ENCODE measurements around the gene VPS35. TPM values are rescaled to one million over a fixed set of nuclear protein-coding genes. Genes with fewer than 3 reads are reported as not detected.
A peak's percentile ranks its signal among the peaks of the same experiment; 100 is the strongest.

Gene VPS35
- total and polyA plus RNA-seq, 3 experiments from 2014 or later, result 69.2 to 89.8 (median 89.0) TPM

DNA sequence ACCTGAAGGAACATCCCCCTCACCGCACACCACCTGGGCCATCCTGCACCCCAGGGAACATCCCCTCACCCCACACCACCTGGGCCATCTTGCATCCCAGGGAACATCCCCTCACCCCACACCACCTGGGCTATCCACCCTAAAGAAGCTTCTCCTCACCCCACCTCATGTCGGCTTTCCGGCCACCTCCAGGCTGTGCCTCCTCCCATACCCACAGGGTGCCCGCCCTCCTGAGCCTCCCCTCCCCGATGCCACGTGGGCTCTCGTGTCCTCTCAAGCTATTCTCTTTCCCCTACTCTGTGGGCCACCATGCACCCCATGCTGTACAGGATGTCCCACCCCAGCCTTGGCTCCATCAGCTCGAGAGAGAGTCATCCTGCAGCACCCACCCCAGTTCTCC, 41.1 kb upstream of the VPS35 start:
- Histone ChIP-seq H3K9me3 (ENCODE audit: low read length) (no peaks in the 10 kb centered on the region), H3K4me3 (ENCODE audit: low read length) (no peak overlapping the region), H3K27ac (ENCODE audit: low read depth, low read length) (no peak overlapping the region), H3K4me1 (ENCODE audit: insufficient read depth, low read length) (no peaks in the 10 kb centered on the region), H3K36me3 (ENCODE audit: insufficient read depth, low read length) (no peaks in the 10 kb centered on the region), H3K27me3 (ENCODE audit: insufficient read depth, low read length, poor library complexity, severe bottlenecking) (no peaks in the 10 kb centered on the region)
- peaks cover 0 to 6% (median 5%) of the 10 kb centered on the region in 5 donors for H3K9me3 Mint-ChIP-seq
- no peaks in the 10 kb centered on the region for H3K4me1 Mint-ChIP-seq
- H3K27me3 Mint-ChIP-seq, result peaks cover 0 to 8% of the 10 kb centered on the region in 2 donors
- H3K27ac Mint-ChIP-seq, result no peak overlapping the region
- DNase-seq, result no peak
- CTCF ChIA-PET, result no interaction called here
- H3K36me3 Mint-ChIP-seq, result peaks cover 0 to 5% (median 0%) of the 10 kb centered on the region in 3 donors
- H3K4me3 Mint-ChIP-seq, result no peak overlapping the region
- POLR2A ChIA-PET, result no interaction called here

DNA sequence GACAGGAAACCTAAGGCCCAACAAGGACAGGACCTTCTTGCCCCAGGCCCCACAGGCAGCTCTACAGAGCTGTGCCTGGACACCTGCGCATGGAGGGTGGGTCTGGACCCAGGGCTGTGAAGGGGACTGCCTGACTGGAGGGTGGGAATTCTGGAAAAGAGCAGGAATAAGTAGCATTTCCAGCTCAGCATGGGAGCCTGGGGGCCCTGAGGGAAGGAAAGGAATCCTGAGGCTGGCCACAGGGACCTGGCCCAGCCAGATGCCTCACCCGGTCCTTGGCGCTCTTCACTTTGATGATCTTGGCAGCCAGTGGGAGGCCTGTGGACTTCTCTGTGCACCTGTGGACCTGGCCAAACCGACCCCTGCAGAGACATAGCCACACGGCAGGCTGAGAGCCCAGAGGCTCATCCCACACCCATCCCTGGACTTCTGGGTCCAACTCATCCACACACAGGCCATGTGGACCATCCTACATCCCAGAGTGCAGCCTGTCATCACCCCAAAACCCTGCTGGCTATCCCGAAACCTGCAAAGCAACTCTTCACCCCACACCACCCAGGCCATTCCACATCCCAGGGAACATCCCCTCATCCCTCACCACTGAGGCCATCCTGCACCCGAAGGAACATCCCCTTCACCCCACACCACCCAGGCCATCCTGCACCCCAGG, 40.5 kb upstream of the VPS35 start:
- no peaks in the 10 kb centered on the region for H3K4me1 Mint-ChIP-seq
- H3K36me3 Mint-ChIP-seq, result peaks cover 0 to 5% (median 0%) of the 10 kb centered on the region in 3 donors
- Histone ChIP-seq H3K27me3 (ENCODE audit: insufficient read depth, low read length, poor library complexity, severe bottlenecking) (no peaks in the 10 kb centered on the region), H3K4me1 (ENCODE audit: insufficient read depth, low read length) (no peaks in the 10 kb centered on the region), H3K4me3 (ENCODE audit: low read length) (no peak overlapping the region), H3K27ac (ENCODE audit: low read depth, low read length) (no peak overlapping the region), H3K9me3 (ENCODE audit: low read length) (no peaks in the 10 kb centered on the region), H3K36me3 (ENCODE audit: insufficient read depth, low read length) (no peaks in the 10 kb centered on the region)
- H3K4me3 Mint-ChIP-seq, result no peak overlapping the region
- H3K27me3 Mint-ChIP-seq, result peaks cover 0 to 8% of the 10 kb centered on the region in 2 donors
- no peak overlapping the region for H3K27ac Mint-ChIP-seq
- H3K9me3 Mint-ChIP-seq, result peaks cover 2 to 8% (median 5%) of the 10 kb centered on the region in 5 donors
- POLR2A ChIA-PET, result no interaction called here
- CTCF ChIA-PET, result no interaction called here
- no peak for DNase-seq

DNA sequence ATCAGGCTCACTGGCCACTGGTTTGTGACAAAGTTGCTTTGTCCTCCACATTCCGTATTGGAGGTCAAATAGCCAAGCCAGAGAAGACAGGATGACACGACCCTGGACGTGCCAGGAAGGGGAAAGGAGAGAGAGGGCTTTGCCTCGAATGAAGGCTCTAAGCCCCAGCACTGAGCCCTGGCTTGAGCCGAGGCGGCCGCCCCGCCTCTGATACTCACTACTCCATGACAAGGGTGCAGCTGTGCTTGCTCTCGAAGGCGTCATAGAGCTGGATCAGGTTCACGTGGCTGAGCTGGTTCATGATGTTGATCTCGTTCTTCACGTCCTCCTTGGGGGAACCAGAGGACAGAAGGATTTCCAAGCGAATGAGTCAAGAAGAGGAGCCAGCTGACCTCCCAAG, 39.8 kb upstream of the VPS35 start:
- no peak overlapping the region for H3K4me3 ChIP-seq (ENCODE audit: low read length)
- Mint-ChIP-seq H3K27me3 (peaks cover 0 to 8% of the 10 kb centered on the region in 2 donors), H3K36me3 (peaks cover 0 to 5% (median 0%) of the 10 kb centered on the region in 3 donors), H3K4me3 (no peak overlapping the region), H3K9me3 (peaks cover 3 to 8% (median 6%) of the 10 kb centered on the region in 5 donors), H3K27ac (peak overlapping the region in 1 of 8 donors; percentile 55), H3K4me1 (no peaks in the 10 kb centered on the region)
- CTCF ChIA-PET, result no interaction called here
- H3K4me1 ChIP-seq (ENCODE audit: insufficient read depth, low read length), result no peaks in the 10 kb centered on the region
- no peak overlapping the region for H3K27ac ChIP-seq (ENCODE audit: low read depth, low read length)
- H3K27me3 ChIP-seq (ENCODE audit: insufficient read depth, low read length, poor library complexity, severe bottlenecking), result no peaks in the 10 kb centered on the region
- no peak for DNase-seq
- POLR2A ChIA-PET, result no interaction called here
- no peaks in the 10 kb centered on the region for H3K36me3 ChIP-seq (ENCODE audit: insufficient read depth, low read length)
- no peaks in the 10 kb centered on the region for H3K9me3 ChIP-seq (ENCODE audit: low read length)

DNA sequence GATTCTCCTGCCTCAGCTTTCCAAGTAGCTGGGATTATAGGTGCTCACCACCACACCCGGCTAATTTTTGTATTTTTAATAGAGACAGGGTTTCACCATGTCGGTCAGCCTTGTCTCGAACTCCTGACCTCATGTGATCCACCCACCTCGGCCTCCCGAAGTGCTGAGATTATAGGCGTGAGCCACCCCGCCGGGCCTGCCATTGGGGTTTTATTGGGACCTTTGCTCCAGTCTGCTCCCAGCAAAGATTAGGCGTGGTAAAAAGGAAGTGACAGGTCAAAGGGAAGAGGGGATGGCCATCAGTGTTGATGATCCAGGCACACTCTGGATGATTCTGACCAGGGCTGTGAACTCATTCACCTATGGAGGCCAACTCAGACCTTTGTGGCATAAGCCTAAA, 38.7 kb upstream of the VPS35 start:
- no peaks in the 10 kb centered on the region for H3K9me3 ChIP-seq (ENCODE audit: low read length)
- H3K27ac ChIP-seq (ENCODE audit: low read depth, low read length), result no peak overlapping the region
- no peak for DNase-seq
- no peak overlapping the region for H3K4me3 ChIP-seq (ENCODE audit: low read length)
- Mint-ChIP-seq H3K4me1 (no peaks in the 10 kb centered on the region), H3K27me3 (peaks cover 0 to 8% of the 10 kb centered on the region in 2 donors), H3K9me3 (peaks cover 3 to 8% (median 6%) of the 10 kb centered on the region in 5 donors), H3K27ac (no peak overlapping the region), H3K4me3 (no peak overlapping the region), H3K36me3 (peaks cover 0 to 5% (median 0%) of the 10 kb centered on the region in 3 donors)
- no peaks in the 10 kb centered on the region for H3K36me3 ChIP-seq (ENCODE audit: insufficient read depth, low read length)
- H3K27me3 ChIP-seq (ENCODE audit: insufficient read depth, low read length, poor library complexity, severe bottlenecking), result no peaks in the 10 kb centered on the region
- POLR2A ChIA-PET, result no interaction called here
- H3K4me1 ChIP-seq (ENCODE audit: insufficient read depth, low read length), result no peaks in the 10 kb centered on the region
- CTCF ChIA-PET, result no interaction called here

DNA sequence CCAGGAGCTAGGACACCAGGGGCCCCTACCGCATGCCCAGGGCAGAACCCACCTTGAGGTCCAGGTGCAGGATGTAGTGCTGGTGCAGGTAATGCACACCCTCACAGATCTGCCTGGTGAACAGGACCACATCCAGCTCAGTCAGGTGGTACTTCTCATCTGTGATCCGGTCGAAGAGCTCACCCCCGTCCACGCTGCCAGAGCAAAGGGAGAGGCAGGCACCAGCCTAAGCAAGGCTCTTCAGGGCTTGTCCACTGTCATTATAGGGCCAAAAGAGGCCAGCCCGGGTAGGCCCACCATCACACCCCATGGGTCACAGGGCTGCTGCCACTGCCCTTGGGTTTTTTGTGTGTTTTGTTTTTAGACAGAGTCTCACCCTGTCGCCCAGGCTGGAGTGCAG, 38.2 kb upstream of the VPS35 start:
- H3K27me3 ChIP-seq (ENCODE audit: insufficient read depth, low read length, poor library complexity, severe bottlenecking), result no peaks in the 10 kb centered on the region
- DNase-seq, result no peak
- Mint-ChIP-seq H3K36me3 (peaks cover 0 to 5% (median 0%) of the 10 kb centered on the region in 3 donors), H3K4me3 (no peak overlapping the region), H3K9me3 (peaks cover 3 to 8% (median 6%) of the 10 kb centered on the region in 5 donors), H3K27ac (no peak overlapping the region), H3K27me3 (peaks cover 0 to 8% of the 10 kb centered on the region in 2 donors), H3K4me1 (no peaks in the 10 kb centered on the region)
- no peaks in the 10 kb centered on the region for H3K9me3 ChIP-seq (ENCODE audit: low read length)
- H3K4me3 ChIP-seq (ENCODE audit: low read length), result no peak overlapping the region
- no peak overlapping the region for H3K27ac ChIP-seq (ENCODE audit: low read depth, low read length)
- H3K4me1 ChIP-seq (ENCODE audit: insufficient read depth, low read length), result no peaks in the 10 kb centered on the region
- H3K36me3 ChIP-seq (ENCODE audit: insufficient read depth, low read length), result no peaks in the 10 kb centered on the region
- POLR2A ChIA-PET, result no interaction called here
- CTCF ChIA-PET, result no interaction called here

DNA sequence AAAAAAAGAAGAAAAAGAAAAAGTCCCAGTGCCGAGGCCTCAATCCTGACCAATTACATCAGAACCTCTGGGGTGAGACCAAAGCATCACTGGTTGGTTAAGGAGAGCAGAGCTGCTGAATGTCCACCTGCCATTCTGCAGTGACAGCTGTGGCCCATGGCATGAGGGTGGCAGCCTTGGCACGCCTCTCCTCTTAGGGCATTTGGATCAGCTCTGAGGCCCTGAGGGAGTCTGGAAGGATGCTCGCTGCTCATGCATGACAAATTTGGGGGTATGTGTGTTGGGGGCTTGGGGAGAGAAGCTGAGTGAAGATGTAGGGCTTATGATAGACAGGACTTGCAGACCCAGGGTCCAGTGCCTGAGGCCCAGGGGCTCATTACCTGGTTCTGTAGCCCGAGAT, 32.9 kb upstream of the VPS35 start:
- DNase-seq, result no peak
- H3K9me3 Mint-ChIP-seq, result peaks cover 3 to 8% (median 6%) of the 10 kb centered on the region in 5 donors
- CTCF ChIA-PET, result no interaction called here
- POLR2A ChIA-PET, result no interaction called here
- H3K27me3 Mint-ChIP-seq, result no peaks in the 10 kb centered on the region
- no peak overlapping the region for H3K4me3 Mint-ChIP-seq
- peaks cover 0 to 5% (median 0%) of the 10 kb centered on the region in 3 donors for H3K36me3 Mint-ChIP-seq
- Histone ChIP-seq H3K9me3 (ENCODE audit: low read length) (no peaks in the 10 kb centered on the region), H3K27me3 (ENCODE audit: insufficient read depth, low read length, poor library complexity, severe bottlenecking) (no peaks in the 10 kb centered on the region), H3K36me3 (ENCODE audit: insufficient read depth, low read length) (no peaks in the 10 kb centered on the region), H3K27ac (ENCODE audit: low read depth, low read length) (no peak overlapping the region), H3K4me1 (ENCODE audit: insufficient read depth, low read length) (no peaks in the 10 kb centered on the region), H3K4me3 (ENCODE audit: low read length) (no peak overlapping the region)
- H3K4me1 Mint-ChIP-seq, result no peaks in the 10 kb centered on the region
- no peak overlapping the region for H3K27ac Mint-ChIP-seq

DNA sequence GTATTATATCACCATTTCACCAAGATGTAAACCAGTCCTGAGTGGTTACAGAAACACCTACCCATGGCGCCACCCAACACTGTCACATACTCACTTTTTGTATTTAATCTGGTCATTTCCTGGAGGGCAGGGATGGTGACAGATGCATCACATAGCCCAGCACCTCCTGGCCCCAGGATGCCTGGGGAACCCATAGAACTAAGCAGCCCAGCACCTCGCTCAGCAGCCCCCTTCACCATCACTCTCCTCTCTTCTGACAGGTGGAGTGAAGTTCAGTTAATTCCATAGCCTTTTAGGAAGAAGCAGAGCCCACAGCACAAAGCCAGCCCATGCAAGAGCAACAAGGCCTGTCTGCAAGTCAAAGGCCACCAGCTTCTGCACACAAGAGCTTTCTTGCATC, 31.6 kb upstream of the VPS35 start:
- no peak overlapping the region for H3K4me3 Mint-ChIP-seq
- peaks cover under 1 to 8% (median 2%) of the 10 kb centered on the region in 5 donors for H3K9me3 Mint-ChIP-seq
- no peaks in the 10 kb centered on the region for H3K4me1 Mint-ChIP-seq
- Histone ChIP-seq H3K27ac (ENCODE audit: low read depth, low read length) (no peak overlapping the region), H3K9me3 (ENCODE audit: low read length) (no peaks in the 10 kb centered on the region), H3K4me3 (ENCODE audit: low read length) (no peak overlapping the region), H3K36me3 (ENCODE audit: insufficient read depth, low read length) (no peaks in the 10 kb centered on the region), H3K27me3 (ENCODE audit: insufficient read depth, low read length, poor library complexity, severe bottlenecking) (no peaks in the 10 kb centered on the region), H3K4me1 (ENCODE audit: insufficient read depth, low read length) (no peaks in the 10 kb centered on the region)
- no peak for DNase-seq
- POLR2A ChIA-PET, result no interaction called here
- no peaks in the 10 kb centered on the region for H3K27me3 Mint-ChIP-seq
- H3K27ac Mint-ChIP-seq, result no peak overlapping the region
- CTCF ChIA-PET, result no interaction called here
- peaks cover 0 to under 1% (median 0%) of the 10 kb centered on the region in 3 donors for H3K36me3 Mint-ChIP-seq

DNA sequence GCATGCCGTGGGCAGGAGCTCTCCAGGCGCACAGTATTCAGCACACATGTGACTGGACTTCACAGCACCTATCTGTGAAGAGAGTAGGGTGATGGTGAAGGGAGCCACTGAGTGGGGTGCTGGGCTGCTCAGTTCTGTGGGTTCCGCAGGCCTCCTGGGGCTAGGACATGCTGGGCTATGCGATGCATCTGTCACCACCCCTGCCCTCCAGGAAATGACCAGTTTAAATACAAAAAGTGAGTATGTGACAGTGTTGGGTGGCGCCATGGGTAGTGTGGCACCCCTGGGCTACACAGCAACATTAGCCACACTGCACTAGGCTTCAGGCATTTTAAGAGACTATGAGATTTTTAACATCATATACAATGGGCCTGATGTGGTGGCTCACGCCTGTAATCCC, 30.6 kb upstream of the VPS35 start:
- H3K27ac ChIP-seq (ENCODE audit: low read depth, low read length), result no peak overlapping the region
- no peaks in the 10 kb centered on the region for H3K36me3 ChIP-seq (ENCODE audit: insufficient read depth, low read length)
- H3K4me1 ChIP-seq (ENCODE audit: insufficient read depth, low read length), result no peaks in the 10 kb centered on the region
- no peak overlapping the region for H3K4me3 ChIP-seq (ENCODE audit: low read length)
- CTCF ChIA-PET, result no interaction called here
- peaks cover 0 to 5% (median 0%) of the 10 kb centered on the region in 5 donors for H3K9me3 Mint-ChIP-seq
- H3K27ac Mint-ChIP-seq, result no peak overlapping the region
- no peaks in the 10 kb centered on the region for H3K4me1 Mint-ChIP-seq
- no peaks in the 10 kb centered on the region for H3K9me3 ChIP-seq (ENCODE audit: low read length)
- no peak overlapping the region for H3K4me3 Mint-ChIP-seq
- POLR2A ChIA-PET, result no interaction called here
- no peaks in the 10 kb centered on the region for H3K36me3 Mint-ChIP-seq
- no peak for DNase-seq
- H3K27me3 ChIP-seq (ENCODE audit: insufficient read depth, low read length, poor library complexity, severe bottlenecking), result no peaks in the 10 kb centered on the region
- peaks cover 0 to 5% of the 10 kb centered on the region in 2 donors for H3K27me3 Mint-ChIP-seq

Data from CD8-positive, alpha-beta memory T cell (primary cell).